Left lung (tissue), 10 donors: Measurements from ENCODE around the gene C1QL4. TPM values are rescaled to one million over a fixed set of nuclear protein-coding genes. Genes with fewer than 3 reads are reported as not detected.
"Not testable (repeated sequence)": the region's sequence is repeated elsewhere in the genome, so short reads cannot be mapped to it uniquely, and the experiment has no call there.

ENCODE experiments used
- ATAC-seq: fragments of 200-7000 bp; cut with Tn5 transposase; one replicate; pipeline ENCODE4 v1.9.1; 2020; ENCODE audit warnings: moderate library complexity
- DNase-seq, 4 donors: peaks; one replicate each; pipeline ENCODE4 v3.0.0-alpha.2; 2013 to 2020
- H3K27ac ChIP-seq, 2 donors: fragments of 200-600 bp; sonication (generic) in 1 of 2; one replicate each; pipeline versions ENCODE4 v1.5.0 to v1.8.0; 2020 to 2021
- H3K27me3 ChIP-seq, 2 donors: fragments of 200-600 bp; sonication (generic) in 1 of 2; one replicate each; pipeline versions ENCODE4 v1.5.0 to v1.8.0; 2020 to 2021
- H3K36me3 ChIP-seq, 2 donors: fragments of 200-600 bp; sonication (generic) in 1 of 2; one replicate each; pipeline versions ENCODE4 v1.5.0 to v1.8.0; 2020 to 2021
- H3K4me1 ChIP-seq, 2 donors: fragments of 200-600 bp; one replicate each; pipeline ENCODE4 v1.8.0; 2021
- H3K4me3 ChIP-seq, 2 donors: fragments of 200-600 bp; sonication (generic) in 1 of 2; one replicate each; pipeline versions ENCODE4 v1.5.0 to v1.8.0; 2020 to 2021; ENCODE audit warnings: mild to moderate bottlenecking in 1 of 2
- H3K9me3 ChIP-seq, 2 donors: fragments of 200-600 bp; sonication (generic) in 1 of 2; one replicate each; pipeline versions ENCODE4 v1.5.0 to v1.8.0; 2020 to 2021
- CTCF ChIP-seq, 2 donors: fragments of 200-600 bp; sonication (generic) in 1 of 2; IDR thresholded peaks; one replicate each; pipeline versions ENCODE4 v1.5.0 to v1.8.0; 2021; ENCODE audit warnings: antibody characterized with exemption in 2 of 2
- intact Hi-C, 2 donors: fragments of 100-400 bp; cut with DNase I; formaldehyde crosslinking; loops; one replicate each; pipeline versions ENCODE4 v1.11.2 to v1.14.2; 2022
- polyA plus RNA-seq, 6 donors: library from polyadenylated mRNA; unstranded; fragments of 120-200 nt; gene quantifications; one replicate each; pipeline ENCODE4 v1.2.1, GENCODE V29; 2013; ENCODE audit not compliant: insufficient read length in 6 of 6
- total RNA-seq, 2 donors: library from RNA; stranded (reverse); fragmentation: NEBNext Ultra II Directional; extraction: Animal tissue kit (Norgen Biotek cat#: 25700); gene quantifications; one replicate each; pipeline ENCODE4 v1.2.1, GENCODE V29; 2021
- donor health status: DM: no; HTN: yes; CAD: no.
- donor health status: DM: no; HTN: no; CAD: no.

C1QL4 gene
- total and polyA plus RNA-seq, 8 donors, result 0.07 TPM; not detected in 7

GRCh38 chr12:49288412-49288853 lies 48.6 kb downstream of the C1QL4 start:
- Histone ChIP-seq H3K4me1 (peaks cover 0 to 8% of the 10 kb centered on the region in 2 donors), H3K4me3 (no peak overlapping the region), H3K27ac (no peak overlapping the region), H3K27me3 (peaks cover 0 to 40% of the 10 kb centered on the region in 2 donors), H3K9me3 (no peaks in the 10 kb centered on the region), H3K36me3 (no peaks in the 10 kb centered on the region)
- DNase-seq (peak in 2 of 4 donors; percentile 48 to 68), ATAC-seq (peak; percentile 81)
- TF ChIP-seq CTCF (IDR thresholded peaks at IDR 0.05), result peak; percentile 80 to 87
- intact Hi-C loops, result loop anchor here in 1 of 2 donors (10.0 kb wide), 1 partner anchor 56 kb away; the partner anchor contains the start of gene DNAJC22

GRCh38 chr12:49287876-49288275 lies 49.1 kb downstream of the C1QL4 start:
- Histone ChIP-seq H3K27me3 (peaks cover 0 to 34% of the 10 kb centered on the region in 2 donors), H3K9me3 (no peaks in the 10 kb centered on the region), H3K4me3 (no peak overlapping the region), H3K27ac (no peak overlapping the region), H3K4me1 (peaks cover 0 to 3% of the 10 kb centered on the region in 2 donors), H3K36me3 (no peaks in the 10 kb centered on the region)
- ATAC-seq (no peak), DNase-seq (no peak)
- intact Hi-C loops, result loop anchor here in 1 of 2 donors (10.0 kb wide), 1 partner anchor 57 kb away; the partner anchor contains the start of gene DNAJC22
- no peak for TF ChIP-seq CTCF (IDR thresholded peaks at IDR 0.05)

- intact Hi-C loops, result loop anchor here in 1 of 2 donors (10.0 kb wide), 1 partner anchor 60 kb away; the partner anchor contains the start of gene DNAJC22
- no peaks in the 10 kb centered on the region for H3K9me3 ChIP-seq
- H3K36me3 ChIP-seq, result no peaks in the 10 kb centered on the region
- H3K4me3 ChIP-seq, result no peak overlapping the region
- no peak for DNase-seq
- no peak overlapping the region for H3K27ac ChIP-seq
- peaks cover 0 to 34% of the 10 kb centered on the region in 2 donors for H3K27me3 ChIP-seq
- no peak for ATAC-seq
- peaks cover 2 to 16% of the 10 kb centered on the region in 2 donors for H3K4me1 ChIP-seq
- TF ChIP-seq CTCF (IDR thresholded peaks at IDR 0.05), result no peak
These were observed 52.3 kb downstream of the C1QL4 start for GRCh38 chr12:49284672-49285071.

GRCh38 chr12:49283541-49284429 lies 53.2 kb downstream of the C1QL4 start:
- no peak for TF ChIP-seq CTCF (IDR thresholded peaks at IDR 0.05)
- intact Hi-C loops, result loop anchor here in 1 of 2 donors (10.0 kb wide), 1 partner anchor 61 kb away; the partner anchor contains the start of gene DNAJC22
- no peaks in the 10 kb centered on the region for H3K9me3 ChIP-seq
- no peaks in the 10 kb centered on the region for H3K36me3 ChIP-seq
- no peak overlapping the region for H3K27ac ChIP-seq
- DNase-seq (no peak), ATAC-seq (no peak)
- H3K27me3 ChIP-seq, result peaks cover 0 to 34% of the 10 kb centered on the region in 2 donors
- peaks cover 4 to 23% of the 10 kb centered on the region in 2 donors for H3K4me1 ChIP-seq
- H3K4me3 ChIP-seq, result no peak overlapping the region

- not testable (repeated sequence) for H3K36me3 ChIP-seq, H3K27ac ChIP-seq, H3K4me3 ChIP-seq, H3K9me3 ChIP-seq, DNase-seq, ATAC-seq
- Histone ChIP-seq H3K27me3 (peaks cover 0 to 30% of the 10 kb centered on the region in 2 donors), H3K4me1 (peaks cover 4 to 23% of the 10 kb centered on the region in 2 donors)
- intact Hi-C loops, result loop anchor here in 1 of 2 donors (10.0 kb wide), 1 partner anchor 62 kb away; the partner anchor contains the start of gene DNAJC22
These were observed 54.1 kb downstream of the C1QL4 start for GRCh38 chr12:49282740-49283375.

Other genes with a start within 250 kb of the C1QL4 start
- 1 to 10 TPM; 2.0 to 2.9 TPM for gene DHH, start 242.4 kb downstream of the C1QL4 start, total RNA-seq
- under 1 TPM; 0.29 to 0.84 (median 0.68) TPM for gene DHH, start 242.4 kb downstream of the C1QL4 start, polyA plus RNA-seq
- 10 to 100 TPM; 39.9 to 42.8 TPM for gene LMBR1L, start 226.3 kb downstream of the C1QL4 start, total RNA-seq
- 100 to 1,000 TPM in 1 of 6 donors, 10 to 100 TPM in 5; 67.0 to 102 (median 93.5) TPM for gene LMBR1L, start 226.3 kb downstream of the C1QL4 start, polyA plus RNA-seq
- 1,000 to 10,000 TPM in 1 of 2 donors, 100 to 1,000 TPM in 1; 603 to 1,153 TPM for gene TUBA1B, start 205.8 kb downstream of the C1QL4 start, total RNA-seq
- gene TUBA1B, start 205.8 kb downstream of the C1QL4 start, polyA plus RNA-seq, result 1,000 to 10,000 TPM in 2 of 6 donors, 100 to 1,000 TPM in 4; 914 to 1,514 (median 981) TPM
- 100 to 1,000 TPM; 205 to 235 TPM for gene TUBA1A, start 148.1 kb downstream of the C1QL4 start, total RNA-seq
- gene TUBA1A, start 148.1 kb downstream of the C1QL4 start, polyA plus RNA-seq, result 100 to 1,000 TPM; 412 to 675 (median 534) TPM
- 100 to 1,000 TPM; 153 to 235 TPM for gene TUBA1C, start 72.1 kb downstream of the C1QL4 start, total RNA-seq
- 100 to 1,000 TPM; 112 to 180 (median 160) TPM for gene TUBA1C, start 72.1 kb downstream of the C1QL4 start, polyA plus RNA-seq
- gene PRPH, start 42.0 kb downstream of the C1QL4 start, total RNA-seq, result under 1 TPM in 1 of 2 donors, not detected in 1; 0.26 TPM
- gene PRPH, start 42.0 kb downstream of the C1QL4 start, polyA plus RNA-seq, result 1 to 10 TPM; 1.1 to 2.4 (median 1.9) TPM
- gene TROAP, start 13.9 kb downstream of the C1QL4 start, total RNA-seq, result 1 to 10 TPM; 2.4 to 8.0 TPM
- 10 to 100 TPM; 22.0 to 43.2 (median 29.8) TPM for gene TROAP, start 13.9 kb downstream of the C1QL4 start, polyA plus RNA-seq
- 1 to 10 TPM in 1 of 2 donors, under 1 TPM in 1; 0.21 to 2.7 TPM for gene DNAJC22, start 9.7 kb upstream of the C1QL4 start, total RNA-seq
- 1 to 10 TPM; 3.5 to 7.0 (median 6.5) TPM for gene DNAJC22, start 9.7 kb upstream of the C1QL4 start, polyA plus RNA-seq
- 10 to 100 TPM; 14.6 to 21.3 TPM for gene SPATS2, start 30.3 kb upstream of the C1QL4 start, total RNA-seq
- 10 to 100 TPM; 61.7 to 77.0 (median 71.8) TPM for gene SPATS2, start 30.3 kb upstream of the C1QL4 start, polyA plus RNA-seq
- 1 to 10 TPM in 1 of 2 donors, under 1 TPM in 1; 0.15 to 2.4 TPM for gene KCNH3, start 201.8 kb upstream of the C1QL4 start, total RNA-seq
- gene KCNH3, start 201.8 kb upstream of the C1QL4 start, polyA plus RNA-seq, result 1 to 10 TPM; 1.0 to 1.8 (median 1.5) TPM
- gene MCRS1, start 231.0 kb upstream of the C1QL4 start, total RNA-seq, result 10 to 100 TPM; 40.5 to 51.6 TPM
- 10 to 100 TPM; 46.4 to 65.2 (median 53.2) TPM for gene MCRS1, start 231.0 kb upstream of the C1QL4 start, polyA plus RNA-seq